GM12875 (cell line): ENCODE data around the gene MAGI2.

Source experiments
- H3K4me3 ChIP-seq: one replicate; pipeline ENCODE4 v1.5.1; 2011; ENCODE audit warnings: low read depth, low read length, control low read depth
- TF ChIP-seq, protein P1 (sequence below): IDR thresholded peaks from 2 replicates; pipeline ENCODE4 v1.5.1; 2011; ENCODE audit warnings: low read depth, mild to moderate bottlenecking, control low read depth, inconsistent platforms, low read length, moderate library complexity, borderline replicate concordance; ENCODE audit not compliant: insufficient read depth

Gene MAGI2

DNA sequence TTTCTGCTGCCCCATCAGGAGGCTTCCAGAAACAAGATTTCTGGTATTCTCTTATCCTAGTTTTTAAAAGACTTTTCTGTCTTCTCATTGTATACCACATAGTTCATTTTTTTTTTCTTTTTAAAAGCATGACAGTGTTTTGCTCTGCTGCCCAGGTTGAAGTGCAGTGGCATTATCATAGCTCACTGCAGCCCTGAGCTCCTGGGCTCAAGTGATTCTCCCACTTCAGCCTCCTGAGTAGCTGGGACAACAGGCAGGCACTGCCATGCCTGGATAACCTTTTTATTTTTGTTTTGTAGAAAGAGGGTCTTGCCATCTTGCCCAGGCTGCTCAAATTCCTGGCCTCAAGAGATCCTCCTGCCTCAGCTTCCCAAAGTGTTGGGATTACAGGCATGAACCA is 757.6 kb downstream of the MAGI2 start:
- H3K4me3 ChIP-seq = no peak overlapping the region
- TF ChIP-seq, protein P1, sequence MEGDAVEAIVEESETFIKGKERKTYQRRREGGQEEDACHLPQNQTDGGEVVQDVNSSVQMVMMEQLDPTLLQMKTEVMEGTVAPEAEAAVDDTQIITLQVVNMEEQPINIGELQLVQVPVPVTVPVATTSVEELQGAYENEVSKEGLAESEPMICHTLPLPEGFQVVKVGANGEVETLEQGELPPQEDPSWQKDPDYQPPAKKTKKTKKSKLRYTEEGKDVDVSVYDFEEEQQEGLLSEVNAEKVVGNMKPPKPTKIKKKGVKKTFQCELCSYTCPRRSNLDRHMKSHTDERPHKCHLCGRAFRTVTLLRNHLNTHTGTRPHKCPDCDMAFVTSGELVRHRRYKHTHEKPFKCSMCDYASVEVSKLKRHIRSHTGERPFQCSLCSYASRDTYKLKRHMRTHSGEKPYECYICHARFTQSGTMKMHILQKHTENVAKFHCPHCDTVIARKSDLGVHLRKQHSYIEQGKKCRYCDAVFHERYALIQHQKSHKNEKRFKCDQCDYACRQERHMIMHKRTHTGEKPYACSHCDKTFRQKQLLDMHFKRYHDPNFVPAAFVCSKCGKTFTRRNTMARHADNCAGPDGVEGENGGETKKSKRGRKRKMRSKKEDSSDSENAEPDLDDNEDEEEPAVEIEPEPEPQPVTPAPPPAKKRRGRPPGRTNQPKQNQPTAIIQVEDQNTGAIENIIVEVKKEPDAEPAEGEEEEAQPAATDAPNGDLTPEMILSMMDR = no peak

DNA sequence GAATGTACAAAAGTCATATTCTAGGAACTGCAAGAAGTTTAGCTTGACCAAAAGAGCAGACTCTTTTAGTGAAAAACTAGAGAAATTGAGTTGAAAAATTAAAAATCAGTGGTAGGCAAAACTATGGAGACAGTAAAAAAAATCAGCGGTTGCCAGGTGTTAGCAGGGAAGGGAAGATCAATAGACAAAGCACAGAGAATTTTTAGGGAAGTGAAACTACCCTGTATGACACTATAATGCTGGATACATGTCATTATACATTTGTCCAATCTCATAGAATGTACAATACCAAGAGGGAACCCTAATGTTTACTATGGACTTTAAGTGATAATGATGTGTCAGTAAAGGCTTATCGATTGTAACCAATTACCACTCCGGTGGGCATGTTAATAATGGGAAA is 761.9 kb downstream of the MAGI2 start:
- TF ChIP-seq, protein P1 = no peak
- H3K4me3 ChIP-seq = no peak overlapping the region

DNA sequence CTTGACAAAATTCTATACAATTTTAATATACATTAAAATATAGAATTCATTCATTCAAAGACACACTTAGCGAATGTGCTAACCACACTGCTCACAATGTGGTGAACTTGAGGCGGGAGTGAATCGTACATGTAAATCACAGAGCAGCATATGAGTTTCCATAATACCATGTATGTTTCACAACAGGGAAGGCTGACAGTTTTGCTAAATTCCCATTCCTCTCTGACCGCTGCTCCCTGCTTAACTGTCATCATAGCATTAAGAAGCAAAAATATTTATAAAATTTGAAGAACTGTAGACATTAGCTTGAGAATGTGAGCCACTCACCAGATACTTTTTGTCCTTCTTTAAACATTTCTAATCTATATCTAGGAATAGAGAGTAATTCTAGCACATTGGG is 763.3 kb downstream of the MAGI2 start:
- TF ChIP-seq, protein P1 = no peak
- no peak overlapping the region for H3K4me3 ChIP-seq

DNA sequence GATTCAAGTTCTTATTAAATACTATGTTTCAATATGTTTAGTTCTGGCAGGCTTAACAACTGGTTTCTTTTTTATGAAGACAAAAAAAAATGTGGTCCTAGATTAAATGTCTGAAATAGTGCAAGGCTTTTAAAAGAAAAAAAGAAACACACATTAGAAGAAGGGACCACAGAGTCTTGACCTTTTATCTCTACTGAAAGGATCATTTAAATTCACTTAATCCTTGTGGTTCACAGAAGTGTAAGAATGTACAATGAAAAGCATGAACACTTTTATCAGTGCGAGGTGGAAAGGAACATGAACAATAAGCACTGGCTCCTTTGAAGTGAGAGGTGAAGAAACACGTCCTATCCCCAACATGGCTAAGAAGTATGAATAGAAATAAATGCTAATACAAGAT is 765.1 kb downstream of the MAGI2 start:
- no peak overlapping the region for H3K4me3 ChIP-seq
- TF ChIP-seq, protein P1 = no peak

DNA sequence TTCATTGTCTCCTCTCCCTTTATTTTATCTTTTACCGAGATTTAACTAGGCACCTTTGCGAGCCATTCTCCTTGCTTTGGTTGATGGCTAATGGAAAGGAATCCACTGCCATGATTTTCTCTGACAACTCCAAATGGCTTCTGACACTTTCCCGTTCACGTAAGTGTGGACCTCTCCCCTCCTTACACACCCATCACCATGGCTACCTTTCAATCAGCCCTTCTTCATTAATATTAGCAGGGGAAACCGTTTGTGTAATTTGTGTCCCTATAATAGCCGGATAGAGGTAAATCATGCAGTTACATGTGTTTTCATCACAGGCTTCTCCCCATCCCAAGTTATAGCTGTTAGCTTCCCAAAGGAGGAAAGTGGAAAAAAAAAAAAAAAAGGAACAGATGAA is 767.3 kb downstream of the MAGI2 start:
- TF ChIP-seq, protein P1 = no peak
- no peak overlapping the region for H3K4me3 ChIP-seq

DNA sequence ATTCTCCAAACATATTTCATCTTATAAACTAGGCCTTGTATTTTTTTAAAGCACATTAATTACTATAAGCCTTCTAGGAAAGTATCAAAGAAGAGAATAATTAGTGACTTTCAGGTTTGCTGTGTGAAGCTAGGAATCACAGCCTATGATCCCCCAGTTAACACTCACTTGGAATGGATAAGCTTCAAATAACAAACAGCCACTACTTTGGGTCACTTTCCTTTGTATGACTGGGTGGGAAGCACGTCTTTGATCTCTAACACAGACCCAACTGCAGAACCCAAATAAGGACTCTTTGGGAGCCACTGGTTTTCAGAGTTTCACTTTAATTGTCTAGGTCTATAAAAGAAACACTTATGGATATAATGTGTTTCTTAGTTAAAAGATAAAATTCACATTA is 769.3 kb downstream of the MAGI2 start:
- no peak overlapping the region for H3K4me3 ChIP-seq
- TF ChIP-seq, protein P1 = no peak

DNA sequence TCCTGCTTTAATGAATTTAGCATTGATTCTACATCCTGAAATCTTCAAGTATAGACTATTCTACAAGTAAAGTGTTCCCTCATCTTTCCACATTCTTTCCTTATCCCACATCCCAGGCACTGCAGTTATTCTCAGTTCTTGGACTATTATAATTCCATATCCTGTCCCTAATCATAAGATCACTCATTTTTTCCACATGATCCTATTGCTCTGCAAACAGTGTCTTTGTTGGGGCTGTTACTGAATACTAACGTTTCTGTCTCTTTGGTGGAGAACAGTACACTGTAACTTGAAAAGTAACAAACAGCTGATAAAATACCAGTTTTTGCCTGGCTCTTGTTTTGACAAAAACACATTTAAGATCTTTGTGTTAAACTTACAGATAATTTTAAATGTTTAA is 769.9 kb downstream of the MAGI2 start:
- no peak overlapping the region for H3K4me3 ChIP-seq
- TF ChIP-seq, protein P1 = no peak
